ENCODE data around the gene SYPL2.

Gene SYPL2

DNA sequence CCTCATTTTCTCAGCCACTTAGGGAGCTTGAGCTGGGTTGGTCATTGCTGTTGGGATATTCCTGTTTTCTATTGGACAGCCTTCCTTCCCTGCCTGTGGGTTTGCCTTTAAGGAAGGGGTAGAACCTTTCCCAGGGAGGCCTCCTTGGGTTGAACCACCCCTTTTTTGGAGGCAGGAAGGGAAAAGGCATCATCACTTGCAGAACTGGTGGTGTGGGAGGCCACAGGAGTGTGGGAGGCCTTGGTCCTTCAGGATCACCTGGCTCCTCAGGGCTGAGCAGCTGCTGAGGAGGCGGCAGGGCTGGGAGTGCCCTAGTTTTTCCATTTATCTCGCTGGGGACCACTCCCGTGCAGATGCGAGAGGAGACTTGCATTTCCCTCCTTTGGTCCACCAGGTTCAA lies 26.9 kb downstream of the SYPL2 start:
- no peak for DNase-seq

GRCh38 chr1:109493805-109494539 lies 27.6 kb downstream of the SYPL2 start, which contains the start of gene CYB561D1:
TSS of gene CYB561D1 (plus strand) at chr1:109494094. CDS start at chr1:109494140, 46 bp downstream.
- peak; percentile 80 for DNase-seq

DNA sequence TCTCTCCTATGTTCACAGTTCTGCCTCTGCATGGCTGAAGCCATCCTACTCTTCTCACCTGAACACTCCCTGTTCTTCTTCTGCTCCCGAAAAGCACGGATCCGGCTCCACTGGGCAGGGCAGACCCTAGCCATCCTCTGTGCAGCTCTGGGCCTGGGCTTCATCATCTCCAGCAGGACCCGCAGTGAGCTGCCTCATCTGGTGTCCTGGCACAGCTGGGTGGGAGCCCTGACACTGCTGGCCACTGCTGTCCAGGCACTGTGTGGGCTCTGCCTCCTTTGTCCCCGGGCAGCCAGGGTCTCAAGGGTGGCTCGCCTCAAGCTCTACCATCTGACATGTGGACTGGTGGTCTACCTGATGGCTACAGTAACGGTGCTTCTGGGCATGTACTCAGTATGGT lies 29.4 kb downstream of the SYPL2 start:
- DNase-seq = no peak

- DNase-seq = no peak
Measured at GRCh38 chr1:109497449-109498160, 31.3 kb downstream of the SYPL2 start.

DNA sequence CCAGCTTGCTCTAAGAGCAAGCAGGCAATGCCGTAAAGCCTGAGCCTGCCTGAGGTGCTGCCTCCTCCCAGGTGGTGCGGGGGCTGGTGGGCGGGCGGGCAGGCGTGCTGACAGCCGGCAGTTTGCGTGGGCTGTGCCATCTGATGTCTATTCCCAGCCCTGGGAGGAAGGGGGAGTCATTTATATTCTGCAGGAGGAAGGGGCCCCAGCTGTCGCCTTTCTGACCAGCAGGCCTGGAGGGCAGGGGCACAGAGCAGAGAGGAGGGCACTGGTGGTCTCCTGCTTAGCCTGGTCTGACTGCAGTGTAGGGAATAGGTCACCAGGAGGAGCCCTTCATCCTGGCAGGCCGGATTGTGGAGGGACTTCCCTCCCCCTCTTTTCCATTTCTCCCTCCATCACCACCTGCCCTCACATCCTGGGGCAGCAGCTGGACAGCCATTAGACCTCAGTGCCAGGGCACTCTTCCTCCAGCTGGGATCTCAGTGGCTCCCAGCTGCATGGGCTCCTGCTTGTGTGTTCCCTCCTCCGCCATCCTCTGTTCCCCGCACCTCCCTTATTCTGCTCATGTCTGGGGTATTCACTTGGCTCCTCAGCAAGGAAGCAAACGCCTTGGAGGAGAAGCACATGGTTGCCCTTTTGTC lies 31.9 kb downstream of the SYPL2 start:
- DNase-seq = peak; percentile 23

DNA sequence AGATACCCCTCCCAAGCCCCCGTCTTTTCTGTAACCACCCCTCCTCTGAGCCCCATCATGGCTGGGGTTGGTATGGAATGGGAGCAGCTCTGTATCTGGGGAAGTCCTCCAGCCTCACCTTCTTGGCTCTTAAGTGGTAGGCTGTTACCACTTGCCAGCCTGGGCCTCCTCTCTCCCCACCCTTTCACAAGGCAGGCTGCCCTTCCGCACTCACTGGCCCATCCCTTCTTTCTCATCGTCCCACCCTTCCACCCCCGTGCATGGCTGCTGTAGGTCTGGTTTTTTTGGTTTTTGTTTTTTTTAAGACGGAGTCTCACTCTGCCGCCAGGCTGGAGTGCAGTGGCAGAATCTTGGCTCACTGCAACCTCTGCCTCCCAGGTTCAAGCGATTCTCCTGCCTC lies 32.7 kb downstream of the SYPL2 start:
- no peak for DNase-seq

DNA sequence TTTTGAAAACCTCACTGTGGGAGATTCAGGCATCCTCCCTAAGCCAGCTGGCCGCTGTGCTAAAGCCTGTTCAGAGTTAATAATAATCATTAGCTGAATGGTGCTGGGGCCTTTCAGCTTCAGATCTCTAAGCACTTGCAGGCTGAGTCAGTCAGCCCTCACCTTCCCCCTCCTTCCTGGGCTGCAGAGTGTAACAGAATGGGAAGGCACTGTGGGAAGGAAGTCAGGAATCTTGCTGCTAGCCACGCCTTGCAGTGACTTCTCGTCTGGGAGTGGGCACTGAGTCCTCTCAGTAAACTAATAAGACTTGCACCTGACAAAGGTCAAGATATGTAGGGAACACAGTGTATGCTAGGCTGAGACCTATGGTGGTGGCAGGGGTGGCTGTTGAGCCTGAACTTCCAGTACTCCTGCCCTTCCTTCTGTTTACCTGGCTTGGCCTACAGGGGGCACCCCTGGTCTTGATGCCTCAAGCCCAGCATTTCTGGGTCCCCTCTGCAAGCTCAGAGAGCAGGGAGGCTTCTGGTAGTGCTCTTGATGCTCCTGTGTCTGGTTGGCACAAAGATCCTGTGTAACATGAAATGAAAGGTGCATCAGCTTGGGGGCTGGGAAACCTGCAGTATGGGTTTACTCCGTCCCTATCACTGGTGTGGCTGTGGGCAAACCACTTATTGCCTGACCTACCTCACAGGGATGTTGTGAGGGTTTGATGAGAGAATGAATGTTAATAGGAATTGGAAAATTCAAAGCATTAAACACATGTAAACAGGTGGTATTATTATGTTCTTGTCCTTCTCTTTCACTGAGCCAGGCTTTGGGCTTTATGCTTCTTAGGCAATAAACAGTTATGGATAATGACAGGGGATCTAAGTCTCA lies 33.6 kb downstream of the SYPL2 start:
- no peak for DNase-seq

DNA sequence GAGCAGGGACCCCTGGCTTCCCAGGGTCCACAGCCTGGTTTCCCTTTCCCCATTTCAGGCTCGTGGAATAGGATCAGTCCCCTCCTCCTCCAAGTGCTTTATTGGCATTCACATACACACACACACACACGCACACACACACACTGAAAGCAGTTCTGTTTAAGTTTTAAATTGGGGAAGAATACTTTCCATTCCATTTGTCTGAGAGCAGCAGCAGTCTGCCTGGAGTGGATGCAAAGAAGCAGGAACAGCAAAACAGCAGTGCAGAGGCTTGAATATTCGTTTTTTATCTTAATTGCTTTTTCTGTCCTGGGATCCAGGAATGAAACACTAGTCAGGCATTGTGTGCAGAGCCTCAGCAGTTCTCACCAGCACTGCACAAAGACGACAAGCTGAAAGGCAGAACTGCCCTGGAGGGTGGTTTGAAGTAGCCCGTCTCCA lies 34.6 kb downstream of the SYPL2 start:
- DNase-seq = no peak

- DNase-seq = no peak
Measured at GRCh38 chr1:109501644-109502363, 35.5 kb downstream of the SYPL2 start.

DNA sequence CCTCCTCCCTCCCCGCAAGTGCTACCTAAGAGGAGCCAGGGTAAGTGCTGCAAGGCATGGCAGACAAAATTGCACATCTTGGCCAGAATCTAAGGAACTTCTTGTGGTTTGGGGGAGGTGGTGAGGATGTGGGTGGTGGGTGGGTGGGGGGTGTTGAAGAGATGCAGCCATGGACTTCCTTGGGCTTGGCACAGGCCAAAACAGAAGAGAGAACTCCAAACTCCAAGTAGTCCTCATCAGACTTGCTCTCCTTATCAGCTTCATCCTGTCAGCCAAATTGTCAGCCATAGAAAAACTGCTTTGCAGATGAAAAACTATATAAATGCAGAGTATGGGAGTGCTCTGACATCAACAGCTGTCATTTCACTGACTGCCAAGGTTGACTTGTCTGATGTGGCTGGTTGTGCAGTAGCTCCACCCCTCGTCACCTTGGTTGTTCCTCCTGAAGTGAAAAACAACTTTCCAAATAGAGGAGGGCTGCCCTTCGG lies 36.1 kb downstream of the SYPL2 start:
- DNase-seq = no peak

DNA sequence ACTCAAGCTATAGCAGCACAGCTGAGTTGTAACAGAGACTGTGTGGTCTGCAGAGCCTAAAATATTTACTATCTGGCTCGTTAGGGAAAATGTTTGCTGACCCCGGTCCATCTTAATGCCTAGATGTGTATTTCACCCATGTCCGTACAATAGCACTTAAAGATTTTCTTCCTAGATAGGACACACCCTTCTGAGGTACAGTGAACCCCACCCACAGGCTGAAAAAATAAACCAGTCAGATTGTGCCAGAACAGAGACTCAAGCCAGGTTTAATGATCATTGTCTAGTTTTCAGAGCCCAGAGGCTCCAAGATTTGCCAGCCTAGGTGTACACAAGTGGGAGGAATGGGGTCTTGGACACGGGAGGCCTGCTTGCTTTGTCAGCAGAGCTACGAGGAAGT lies 37.6 kb downstream of the SYPL2 start:
- no peak for DNase-seq

DNA sequence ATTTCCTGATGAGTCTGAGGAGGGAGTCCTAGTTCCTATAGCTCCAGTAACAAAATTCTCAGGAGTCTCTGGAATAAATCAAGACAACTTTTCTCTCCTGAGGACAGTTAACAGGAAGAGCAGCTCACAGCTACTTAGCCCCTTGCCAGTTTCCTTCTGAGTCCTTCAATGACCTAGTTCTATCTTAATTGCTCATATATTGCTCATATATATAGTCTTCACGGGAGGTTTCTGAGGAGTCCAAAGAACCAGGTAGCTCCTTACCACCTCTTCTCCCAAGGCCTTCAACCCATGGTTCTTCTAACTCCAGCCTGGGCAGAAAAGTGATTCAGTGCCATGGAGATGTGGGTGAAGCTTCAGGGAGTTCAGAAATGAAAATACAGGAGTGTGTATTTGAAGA lies 38.6 kb downstream of the SYPL2 start:
- no peak for DNase-seq

DNA sequence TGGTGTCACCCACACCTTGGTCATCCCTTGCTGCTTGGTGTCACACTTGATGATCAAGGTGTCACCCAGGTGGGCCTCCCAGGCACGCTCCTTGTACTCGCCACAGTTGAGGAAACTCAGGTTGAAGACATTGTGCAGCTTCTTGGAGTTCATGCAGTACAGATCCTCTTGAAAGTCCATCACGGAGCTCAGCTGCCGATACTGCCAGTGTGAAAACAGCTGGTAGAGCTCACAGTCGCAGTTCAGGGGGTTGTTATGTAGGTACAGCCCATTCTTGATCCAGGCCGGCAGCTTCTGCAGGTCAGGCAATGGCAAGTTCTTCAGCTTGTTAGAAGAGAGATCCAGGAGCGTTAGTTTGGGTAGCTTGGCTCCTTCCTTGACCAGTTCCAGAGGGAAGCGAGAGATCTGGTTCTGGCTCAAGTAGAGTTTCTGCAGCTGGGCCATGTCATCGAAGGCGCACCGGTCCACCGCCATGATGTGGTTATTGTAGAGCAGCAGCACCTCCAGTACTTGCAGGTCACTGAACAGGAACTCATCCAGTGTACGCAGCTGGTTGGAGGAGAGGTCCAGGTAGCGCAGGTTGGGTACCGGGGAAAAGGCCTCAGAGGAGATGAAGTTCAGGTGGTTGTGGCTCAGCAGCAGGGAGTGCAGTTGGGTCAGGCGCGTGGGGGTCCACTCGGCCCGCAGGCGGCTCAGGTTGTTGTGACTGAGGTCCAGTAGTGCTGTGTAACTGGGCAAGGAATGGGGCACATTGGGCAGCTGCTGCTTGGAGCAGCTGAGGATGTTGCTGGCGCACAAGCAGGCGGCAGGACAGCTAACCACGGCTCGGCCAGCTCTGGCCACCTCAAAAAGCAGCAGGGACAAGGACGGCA lies 41.9 kb downstream of the SYPL2 start:
- no peak for DNase-seq

DNA sequence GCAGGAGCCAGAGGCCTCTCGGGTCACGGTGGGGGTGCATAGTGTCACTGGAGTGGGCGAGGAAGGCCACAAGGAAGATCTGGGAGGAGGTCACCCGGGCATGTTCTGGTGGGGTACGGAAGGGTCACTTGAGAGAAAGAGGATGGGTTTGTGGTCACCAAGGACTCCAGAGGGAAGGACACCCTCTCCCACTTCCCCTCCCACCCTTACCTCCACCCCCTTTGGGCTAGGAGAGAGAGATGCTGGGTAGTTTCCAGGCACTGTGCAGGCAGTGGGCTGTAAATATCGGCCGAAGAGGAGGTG lies 42.5 kb downstream of the SYPL2 start:
- no peak for DNase-seq

- peak; percentile 21 for DNase-seq
Measured at GRCh38 chr1:109509176-109510134, 43.1 kb downstream of the SYPL2 start, which contains the start of gene AMIGO1. TSS of gene AMIGO1 (minus strand) at chr1:109509727. CDS start at chr1:109508912, 815 bp downstream.

DNA sequence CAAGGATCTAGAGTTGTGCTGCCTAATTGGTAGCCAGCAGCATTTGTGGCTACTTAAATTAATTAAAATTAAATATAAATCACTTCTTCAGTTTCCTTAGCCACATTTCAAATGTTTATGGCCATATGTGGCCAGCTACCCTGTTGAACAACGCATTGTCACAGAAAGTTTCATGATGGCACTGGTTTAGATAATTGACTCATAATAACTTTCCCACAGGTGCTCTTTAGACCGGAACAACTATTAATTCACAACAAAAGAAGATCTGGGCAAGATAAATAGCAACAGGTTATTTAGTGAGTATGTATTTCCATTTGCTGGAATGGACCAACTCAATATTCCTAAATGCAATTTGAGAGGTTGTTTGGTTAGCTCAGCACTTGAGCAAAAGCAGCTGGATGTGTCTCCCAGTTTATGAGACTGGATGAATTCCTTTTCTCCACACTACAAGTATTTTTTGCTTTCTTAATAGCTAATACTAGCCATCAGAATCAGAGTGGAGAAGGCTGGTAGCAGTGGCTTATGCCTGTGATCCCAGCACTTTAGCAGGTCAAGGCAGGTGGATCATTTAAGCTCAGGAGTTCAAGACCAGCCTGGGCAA lies 46.9 kb downstream of the SYPL2 start:
- DNase-seq = no peak

DNA sequence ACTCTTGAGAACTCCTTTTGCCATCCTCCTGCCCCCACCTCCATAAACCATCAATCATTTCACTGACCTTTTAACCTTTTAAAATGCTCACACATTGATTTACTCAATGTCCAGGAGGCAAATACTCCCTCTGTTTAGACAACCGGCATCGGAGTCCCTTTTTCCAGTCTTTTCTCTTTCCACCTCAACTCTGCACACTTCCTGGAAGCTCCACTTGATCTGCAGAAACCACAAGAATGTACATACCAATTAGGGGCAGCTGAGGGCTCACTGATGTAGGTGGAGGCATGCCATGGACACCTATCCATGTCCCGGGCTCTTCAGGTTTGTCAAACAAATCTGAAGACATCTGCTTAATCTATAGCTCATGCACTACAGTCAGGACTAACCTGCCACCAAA lies 48.5 kb downstream of the SYPL2 start:
- DNase-seq = no peak

GRCh38 chr1:109516872-109517271 lies 50.5 kb downstream of the SYPL2 start:
- peak; percentile 52 for DNase-seq

DNA sequence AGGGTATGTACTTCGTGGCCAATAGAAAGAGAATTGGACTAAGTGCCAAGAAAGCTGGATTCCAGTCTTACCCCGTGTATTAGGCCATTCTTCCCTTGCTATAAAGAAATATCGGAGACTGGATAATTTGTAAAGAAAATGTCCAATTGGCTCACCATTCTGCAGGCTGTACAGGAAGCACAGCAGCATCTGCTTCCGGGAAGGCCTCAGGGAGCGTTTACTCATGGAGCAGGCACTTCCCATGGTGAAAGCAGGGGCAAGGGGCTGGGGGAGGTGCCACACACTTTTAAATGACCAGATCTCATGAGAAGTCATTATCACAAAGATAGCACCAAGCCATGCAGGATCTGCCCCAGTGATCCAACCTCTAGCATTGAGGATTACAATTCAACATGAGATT lies 51.0 kb downstream of the SYPL2 start:
- no peak for DNase-seq
